ENCODE results near the gene KRTAP9-7.

DNA sequence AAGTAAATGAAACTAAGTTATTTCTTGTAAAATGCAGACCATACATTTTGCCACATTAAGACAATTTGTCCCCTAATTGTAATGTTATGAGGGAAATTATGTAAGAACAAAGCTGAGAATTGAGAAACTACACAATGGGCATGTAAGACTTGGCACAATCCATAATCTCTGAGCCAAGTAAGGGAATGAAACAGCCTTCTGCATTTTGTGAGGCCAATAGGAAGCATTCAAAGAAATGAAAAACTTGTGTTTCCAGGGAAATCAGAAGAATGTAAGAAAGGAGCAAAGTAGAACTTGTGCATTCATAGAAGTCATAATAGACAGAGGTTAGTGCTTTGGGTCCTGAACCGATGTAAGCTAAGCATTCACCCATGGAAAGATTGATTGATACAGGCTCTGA, 24.2 kb upstream of the KRTAP9-7 start:
- TF ChIP-seq EZH2phosphoT487 (IDR thresholded peaks at IDR 0.05; ENCODE audit: insufficient read depth, low read depth) (no peak), EZH2 (IDR thresholded peaks at IDR 0.05; ENCODE audit: insufficient read depth, poor library complexity, severe bottlenecking) (no peak)
